Mononuclear cell (primary cell): ENCODE data around the gene PSME2. TPM values are rescaled to one million over a fixed set of nuclear protein-coding genes. Genes with fewer than 3 reads are reported as not detected.

Experiments
- H3K27me3 ChIP-seq: 2 replicates; pipeline ENCODE4 v1.6.0; 2011; ENCODE audit warnings: low read length, control low read depth; ENCODE audit not compliant: insufficient read depth
- H3K4me1 ChIP-seq: 2 replicates; pipeline ENCODE4 v1.5.1; 2011; ENCODE audit warnings: mild to moderate bottlenecking, low read length, control low read depth; ENCODE audit not compliant: insufficient read depth
- H3K4me3 ChIP-seq: 2 replicates; pipeline ENCODE4 v1.5.1; 2011; ENCODE audit warnings: mild to moderate bottlenecking, low read length, moderate library complexity
- H3K9me3 ChIP-seq: 2 replicates; pipeline ENCODE4 v1.5.1; 2011; ENCODE audit warnings: low read depth, mild to moderate bottlenecking, control low read depth, low read length
- total RNA-seq: library from RNA; depleted of rRNA; stranded (reverse); fragments of >200 nt; gene quantifications from one replicate; pipeline ENCODE4 v1.2.3, GENCODE V29; 2012

PSME2 gene
- total RNA-seq, 1 donor: 78.9 TPM

- Histone ChIP-seq H3K4me3 (no peak overlapping the region), H3K4me1 (peaks cover 56% of the 10 kb centered on the region), H3K9me3 (no peaks in the 10 kb centered on the region), H3K27me3 (no peaks in the 10 kb centered on the region)
Observed at GRCh38 chr14:24137529-24138395, 8.6 kb downstream of the PSME2 start.

DNA sequence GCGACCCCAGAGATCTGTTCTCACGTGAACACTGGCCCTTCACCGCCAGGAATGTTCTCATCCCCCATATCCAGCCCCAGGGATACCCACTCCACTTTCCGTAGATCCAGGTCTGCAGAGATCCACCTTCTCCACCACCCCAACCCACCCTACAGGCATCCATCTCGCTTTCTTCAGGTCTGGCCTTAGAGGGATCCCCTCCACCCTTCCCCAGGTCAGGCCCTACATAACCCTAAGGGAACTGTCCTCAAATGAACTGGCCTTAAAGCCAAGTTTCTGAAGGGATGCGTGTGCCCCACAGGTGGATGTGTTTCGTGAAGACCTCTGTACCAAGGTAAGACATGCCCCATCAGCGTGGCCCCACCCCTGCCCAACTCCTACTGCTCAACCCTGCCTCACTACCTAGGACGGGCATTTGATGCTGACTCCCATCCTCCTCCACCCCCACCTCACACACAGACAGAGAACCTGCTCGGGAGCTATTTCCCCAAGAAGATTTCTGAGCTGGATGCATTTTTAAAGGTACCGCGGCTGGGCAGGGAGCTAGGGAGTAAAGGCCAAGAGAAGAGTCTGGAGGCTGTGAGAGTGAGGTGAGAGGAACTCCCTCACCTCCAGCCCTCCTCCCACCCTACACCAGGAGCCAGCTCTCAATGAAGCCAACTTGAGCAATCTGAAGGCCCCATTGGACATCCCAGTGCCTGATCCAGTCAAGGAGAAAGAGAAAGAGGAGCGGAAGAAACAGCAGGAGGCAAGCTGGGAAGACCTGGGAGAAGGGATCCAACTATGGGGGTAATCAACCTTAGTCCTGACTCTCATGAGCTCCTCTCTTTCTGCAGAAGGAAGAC, 9.5 kb downstream of the PSME2 start:
- H3K4me3 ChIP-seq: peak overlapping the region; percentile 93
- H3K9me3 ChIP-seq: no peaks in the 10 kb centered on the region
- H3K4me1 ChIP-seq: peaks cover 59% of the 10 kb centered on the region
- no peaks in the 10 kb centered on the region for H3K27me3 ChIP-seq

GRCh38 chr14:24135834-24136683, 10.4 kb downstream of the PSME2 start, which contains the start of gene PSME1:
Gene PSME1 (plus strand): TSS chr14:24136194. CDS start chr14:24136263, 69 bp downstream.
- H3K4me1 ChIP-seq: peaks cover 61% of the 10 kb centered on the region
- no peaks in the 10 kb centered on the region for H3K27me3 ChIP-seq
- H3K4me3 ChIP-seq: peak within 1 kb of the TSS; percentile 93
- no peaks in the 10 kb centered on the region for H3K9me3 ChIP-seq

DNA sequence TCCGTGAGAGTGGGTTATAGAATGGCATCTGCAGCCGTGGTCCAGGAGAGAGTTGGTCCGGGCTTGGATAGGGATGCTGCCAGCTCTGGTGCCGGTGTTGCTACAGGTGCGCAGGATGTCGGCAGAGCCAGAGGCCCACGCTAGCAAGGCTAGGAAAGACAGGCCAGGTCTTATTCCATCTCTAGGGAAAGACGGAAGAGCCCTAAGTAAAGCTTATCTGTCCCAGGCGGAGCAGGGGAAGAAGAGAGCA, 10.9 kb downstream of the PSME2 start:
- H3K9me3 ChIP-seq: no peaks in the 10 kb centered on the region
- H3K27me3 ChIP-seq: no peaks in the 10 kb centered on the region
- H3K4me3 ChIP-seq: peak overlapping the region; percentile 93
- peaks cover 56% of the 10 kb centered on the region for H3K4me1 ChIP-seq

DNA sequence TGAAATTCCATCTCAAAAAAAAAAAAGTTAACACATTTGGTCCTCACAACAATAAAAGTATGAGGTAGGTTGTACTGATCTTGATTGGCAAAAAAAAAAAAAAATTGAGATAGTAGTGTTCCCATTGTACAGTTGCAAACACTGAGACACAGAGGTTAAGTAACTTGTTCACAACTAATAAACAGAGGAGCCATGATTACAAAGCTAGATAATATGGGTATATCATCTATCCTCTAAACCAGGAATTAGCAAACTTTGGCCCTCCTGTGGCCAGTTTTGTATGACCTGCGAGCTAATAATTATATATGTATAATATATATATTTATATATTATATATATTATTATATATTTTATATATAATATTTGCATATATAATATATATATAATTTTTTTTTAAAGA, 12.7 kb downstream of the PSME2 start:
- Histone ChIP-seq H3K27me3 (no peaks in the 10 kb centered on the region), H3K4me3 (no peak overlapping the region), H3K9me3 (no peaks in the 10 kb centered on the region), H3K4me1 (peaks cover 40% of the 10 kb centered on the region)

GRCh38 chr14:24132976-24133375, 13.4 kb downstream of the PSME2 start:
- H3K4me3 ChIP-seq: no peak overlapping the region
- peaks cover 37% of the 10 kb centered on the region for H3K4me1 ChIP-seq
- H3K9me3 ChIP-seq: no peaks in the 10 kb centered on the region
- no peaks in the 10 kb centered on the region for H3K27me3 ChIP-seq

DNA sequence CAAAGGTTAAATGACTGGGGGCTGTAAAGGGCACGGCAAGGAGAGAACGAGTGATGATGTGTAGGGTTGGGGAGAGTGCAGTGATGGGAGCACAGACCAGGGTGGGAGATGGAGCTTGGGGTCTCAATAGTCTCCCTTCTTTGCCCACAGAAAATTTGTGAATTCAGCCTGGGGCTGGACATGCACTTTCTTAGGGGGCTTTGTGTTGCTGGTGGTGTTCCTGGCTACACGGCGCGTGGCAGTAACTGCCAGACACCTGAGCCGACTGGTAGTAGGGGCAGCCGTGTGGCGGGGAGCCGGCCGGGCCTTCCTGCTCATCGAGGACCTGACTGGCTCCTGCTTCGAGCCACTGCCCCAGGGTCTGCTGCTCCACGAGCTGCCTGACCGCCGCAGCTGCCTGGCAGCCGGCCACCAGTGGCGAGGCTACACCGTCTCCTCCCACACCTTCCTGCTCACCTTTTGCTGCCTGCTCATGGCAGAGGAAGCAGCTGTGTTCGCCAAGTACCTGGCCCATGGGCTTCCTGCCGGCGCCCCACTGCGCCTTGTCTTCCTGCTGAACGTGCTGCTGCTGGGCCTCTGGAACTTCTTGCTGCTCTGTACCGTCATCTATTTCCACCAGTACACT, 14.2 kb downstream of the PSME2 start:
- no peaks in the 10 kb centered on the region for H3K9me3 ChIP-seq
- peaks cover 29% of the 10 kb centered on the region for H3K4me1 ChIP-seq
- no peak overlapping the region for H3K4me3 ChIP-seq

DNA sequence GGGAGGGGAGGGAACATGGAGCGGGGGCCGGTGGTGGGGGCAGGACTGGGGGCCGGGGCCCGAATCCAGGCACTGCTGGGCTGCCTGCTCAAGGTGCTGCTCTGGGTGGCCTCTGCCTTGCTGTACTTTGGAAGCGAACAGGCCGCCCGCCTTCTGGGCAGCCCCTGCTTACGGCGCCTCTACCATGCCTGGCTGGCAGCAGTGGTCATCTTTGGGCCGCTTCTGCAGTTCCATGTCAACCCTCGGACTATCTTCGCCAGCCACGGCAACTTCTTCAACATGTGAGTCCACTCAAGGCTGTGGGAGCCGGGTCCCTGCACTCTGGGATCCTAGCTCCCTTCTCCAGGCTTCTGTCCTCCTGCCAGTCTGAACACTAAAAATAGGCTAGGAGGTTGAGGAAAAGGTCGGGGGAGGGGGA, 14.9 kb downstream of the PSME2 start:
- H3K9me3 ChIP-seq: no peaks in the 10 kb centered on the region
- no peak overlapping the region for H3K4me3 ChIP-seq
- peaks cover 23% of the 10 kb centered on the region for H3K4me1 ChIP-seq
- H3K27me3 ChIP-seq: no peaks in the 10 kb centered on the region

More for the DNA sequence above, 14.2 kb downstream of the PSME2 start:
- no peaks in the 10 kb centered on the region for H3K27me3 ChIP-seq

- H3K4me1 ChIP-seq: peaks cover 21% of the 10 kb centered on the region
- H3K27me3 ChIP-seq: no peaks in the 10 kb centered on the region
- no peaks in the 10 kb centered on the region for H3K9me3 ChIP-seq
- H3K4me3 ChIP-seq: no peak overlapping the region
Observed at GRCh38 chr14:24130717-24131548, 15.5 kb downstream of the PSME2 start.

GRCh38 chr14:24130380-24130716, 16.1 kb downstream of the PSME2 start, which contains the start of gene FITM1:
Gene FITM1 (plus strand): TSS chr14:24130659. CDS start chr14:24131564, 905 bp downstream.
- H3K4me1 ChIP-seq: peaks cover 18% of the 10 kb centered on the region
- no peaks in the 10 kb centered on the region for H3K9me3 ChIP-seq
- H3K4me3 ChIP-seq: no peak within 1 kb of the TSS
- no peaks in the 10 kb centered on the region for H3K27me3 ChIP-seq

GRCh38 chr14:24129410-24129998, 16.9 kb downstream of the PSME2 start:
- Histone ChIP-seq H3K4me3 (no peak overlapping the region), H3K4me1 (peaks cover 16% of the 10 kb centered on the region), H3K9me3 (no peaks in the 10 kb centered on the region), H3K27me3 (no peaks in the 10 kb centered on the region)

- H3K4me3 ChIP-seq: no peak overlapping the region
- H3K27me3 ChIP-seq: no peaks in the 10 kb centered on the region
- H3K4me1 ChIP-seq: peaks cover 12% of the 10 kb centered on the region
- no peaks in the 10 kb centered on the region for H3K9me3 ChIP-seq
Observed at GRCh38 chr14:24127673-24128072, 18.7 kb downstream of the PSME2 start.

- no peak overlapping the region for H3K4me3 ChIP-seq
- no peaks in the 10 kb centered on the region for H3K9me3 ChIP-seq
- peaks cover 4% of the 10 kb centered on the region for H3K4me1 ChIP-seq
- no peaks in the 10 kb centered on the region for H3K27me3 ChIP-seq
Observed at GRCh38 chr14:24126939-24127338, 19.5 kb downstream of the PSME2 start.
